Hypothalamus (tissue), 51 donors: ENCODE measurements around the gene SLC44A3.
"Not testable (repeated sequence)": the region's sequence is repeated elsewhere in the genome, so short reads cannot be mapped to it uniquely, and the experiment has no call there.

ENCODE experiments used
- DNase-seq, 51 donors: peaks; one replicate each; lab custom pipeline; 2025; lab: John Stamatoyannopoulos, UW

SLC44A3 gene

DNA sequence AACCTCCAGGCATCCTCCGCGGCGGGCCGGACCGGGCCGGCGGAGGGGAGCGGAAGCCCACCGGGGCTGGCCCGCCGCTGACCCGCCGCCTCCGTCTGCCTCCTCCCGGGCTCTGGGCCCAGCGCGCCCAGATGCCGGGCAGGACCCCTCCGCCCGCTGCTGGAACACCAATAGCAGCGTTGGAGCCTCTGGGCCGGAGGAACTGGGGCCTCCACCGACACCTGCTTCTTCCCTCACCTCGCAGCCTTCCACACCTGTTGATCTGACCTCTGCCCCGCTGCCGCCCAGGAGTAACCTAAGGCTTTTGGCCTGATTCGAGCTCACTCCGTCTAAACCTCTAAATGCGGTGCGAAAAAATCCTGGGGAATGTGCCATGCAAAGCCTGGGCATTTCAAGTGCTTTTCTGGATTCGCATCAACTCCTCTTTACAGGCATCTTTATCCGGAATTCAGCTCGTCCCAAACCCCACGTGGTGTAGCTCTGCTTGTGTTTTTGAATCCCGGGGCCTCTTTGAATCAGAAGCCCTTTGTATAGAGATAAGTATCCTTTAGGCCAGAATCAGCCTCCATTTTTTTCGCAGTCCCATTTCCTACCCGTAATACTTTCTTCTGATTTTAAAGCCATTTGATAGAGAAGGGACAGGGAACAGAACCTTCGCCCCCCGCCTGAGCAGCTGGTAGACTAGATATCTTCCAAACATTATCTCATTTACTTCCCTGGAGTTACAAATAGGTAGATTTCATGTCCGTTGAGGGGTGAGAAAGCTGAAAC lies 107.4 kb downstream of the SLC44A3 start:
- peak in 32 of 51 donors; percentile 21 to 87 (median 58) for DNase-seq

DNA sequence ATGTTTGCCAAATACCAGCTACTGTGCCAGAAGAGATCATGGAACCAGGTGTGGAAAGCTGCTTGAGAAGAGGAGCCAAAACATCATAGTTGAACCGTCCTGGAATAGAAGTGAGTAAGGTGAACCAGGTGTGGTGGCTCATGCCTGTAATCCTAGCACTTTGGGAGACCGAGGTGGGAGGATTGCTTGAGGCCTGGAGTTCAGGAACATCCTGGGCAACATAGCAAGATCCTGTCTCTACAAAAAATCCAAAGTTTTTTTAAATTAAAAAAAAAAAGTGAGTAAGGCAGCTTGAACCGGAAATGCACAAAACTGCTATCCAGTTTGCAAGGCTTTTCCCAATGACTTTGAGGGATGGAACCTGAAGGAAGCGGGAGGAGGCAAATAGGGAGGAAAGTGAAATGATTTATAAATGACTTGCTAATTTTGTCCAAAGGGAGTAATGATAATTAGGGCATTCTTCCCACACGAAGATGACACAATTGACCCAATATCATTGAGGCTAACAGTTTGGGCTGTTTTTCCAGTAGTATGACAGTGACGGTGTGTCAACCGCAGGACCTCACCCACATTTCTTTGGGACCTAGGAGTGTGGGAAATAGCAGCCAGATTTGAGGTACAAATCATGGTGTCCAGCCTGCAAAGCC lies 108.3 kb downstream of the SLC44A3 start:
- DNase-seq: peak in 1 of 51 donors; percentile 39

DNA sequence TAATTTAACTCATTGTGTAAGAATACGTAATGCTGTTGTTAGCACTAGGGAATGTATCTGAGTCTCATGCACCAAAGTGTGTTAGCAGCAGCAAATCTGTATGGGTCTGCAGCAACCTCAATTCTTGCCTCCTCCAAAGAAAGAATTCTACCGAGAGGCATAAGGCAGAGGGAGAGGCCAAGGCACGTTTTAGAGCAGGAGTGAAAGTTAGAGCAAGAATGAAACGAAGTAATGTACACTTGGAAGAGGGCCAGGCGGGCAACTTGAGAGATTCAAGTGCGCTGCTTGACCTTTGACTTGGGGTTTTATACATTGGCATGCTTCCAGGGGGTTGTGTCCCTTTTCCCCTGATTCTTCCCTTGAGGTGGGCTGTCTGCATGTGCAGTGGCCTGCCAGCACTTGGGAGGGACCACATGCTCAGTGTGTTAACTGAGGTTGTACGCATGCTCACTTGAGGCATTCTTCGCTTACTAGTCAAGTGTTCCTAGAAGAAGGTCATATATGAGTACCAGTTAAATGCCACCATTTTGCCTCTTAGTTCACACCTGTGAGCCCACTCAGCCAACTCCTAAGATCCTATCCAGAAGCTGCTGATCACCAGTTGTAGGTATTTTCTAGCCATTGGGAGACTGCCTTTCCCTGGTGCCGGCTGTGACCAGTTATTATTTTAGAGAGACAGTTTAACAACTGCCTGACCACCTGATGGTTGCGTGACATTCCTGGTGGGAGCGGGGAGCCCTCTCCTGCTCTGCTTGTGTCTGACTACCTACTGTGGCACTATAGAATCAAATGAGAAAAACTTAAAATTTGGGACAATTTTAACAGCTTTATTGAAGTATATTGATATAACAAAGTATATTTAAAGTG lies 109.4 kb downstream of the SLC44A3 start:
- DNase-seq: peak in 3 of 51 donors; percentile 10 to 25 (median 13)

DNA sequence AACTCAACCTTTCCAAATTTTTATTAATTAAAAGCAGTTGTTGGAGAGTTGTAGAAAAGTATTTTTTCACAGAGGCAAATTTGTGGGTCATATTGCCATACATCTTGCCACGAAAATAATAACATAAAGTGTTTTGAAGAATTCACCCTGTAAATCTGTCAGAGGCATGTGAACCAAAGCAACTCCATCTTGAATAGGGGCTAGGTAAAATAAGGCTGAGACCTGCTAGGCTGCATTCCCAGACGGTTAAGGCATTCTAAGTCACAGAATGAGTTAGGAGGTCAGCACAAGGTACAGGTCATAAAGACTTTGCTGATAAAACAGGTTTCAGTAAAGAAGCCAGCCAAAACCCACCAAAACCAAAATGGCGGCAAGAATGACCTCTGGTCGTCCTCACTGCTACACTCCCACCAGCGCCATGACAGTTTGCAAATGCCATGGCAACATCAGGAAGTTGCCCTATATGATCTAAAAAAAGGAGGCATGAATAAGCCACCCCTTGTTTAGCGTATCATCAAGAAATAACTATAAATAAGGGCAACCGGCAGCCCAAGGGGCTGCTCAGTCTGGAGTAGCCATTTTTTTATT lies 111.2 kb downstream of the SLC44A3 start:
- DNase-seq: no peak

DNA sequence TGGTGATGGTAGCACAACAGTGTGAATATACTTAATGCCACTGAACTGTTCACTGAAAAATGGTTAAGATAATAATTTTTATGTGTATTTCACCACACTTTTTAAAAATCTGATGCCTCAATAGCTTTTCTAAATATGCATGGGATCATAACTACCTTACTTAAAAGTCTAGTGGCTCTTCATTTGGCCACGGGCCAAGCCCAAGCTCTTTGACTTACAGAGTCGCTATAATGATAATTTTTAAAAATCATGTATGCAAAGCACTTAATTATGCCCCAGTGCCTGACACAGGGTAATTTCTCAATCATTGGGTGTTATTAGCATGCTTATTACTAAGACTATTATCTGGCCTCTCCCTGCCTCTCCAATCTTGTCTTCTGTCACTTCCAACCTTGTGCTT lies 114.4 kb downstream of the SLC44A3 start:
- no peak for DNase-seq

DNA sequence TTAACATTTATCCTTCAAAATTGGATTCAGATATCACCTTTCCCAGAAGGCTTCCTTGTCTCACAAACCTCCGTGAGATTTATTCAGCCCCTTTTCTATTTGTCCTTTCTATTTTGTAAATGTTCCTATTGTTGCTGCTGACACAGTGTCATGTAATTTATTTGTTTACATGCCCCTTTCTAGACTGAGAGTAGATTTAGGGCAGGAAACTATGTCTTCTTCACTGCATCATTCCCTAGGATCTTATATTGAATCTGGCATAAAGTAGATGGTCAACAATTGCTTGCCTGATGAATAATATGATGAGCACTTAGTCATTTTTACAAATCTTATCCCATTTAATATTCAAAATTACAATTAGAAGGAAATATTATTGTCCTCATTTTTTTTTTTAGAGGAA lies 114.9 kb downstream of the SLC44A3 start:
- no peak for DNase-seq

DNA sequence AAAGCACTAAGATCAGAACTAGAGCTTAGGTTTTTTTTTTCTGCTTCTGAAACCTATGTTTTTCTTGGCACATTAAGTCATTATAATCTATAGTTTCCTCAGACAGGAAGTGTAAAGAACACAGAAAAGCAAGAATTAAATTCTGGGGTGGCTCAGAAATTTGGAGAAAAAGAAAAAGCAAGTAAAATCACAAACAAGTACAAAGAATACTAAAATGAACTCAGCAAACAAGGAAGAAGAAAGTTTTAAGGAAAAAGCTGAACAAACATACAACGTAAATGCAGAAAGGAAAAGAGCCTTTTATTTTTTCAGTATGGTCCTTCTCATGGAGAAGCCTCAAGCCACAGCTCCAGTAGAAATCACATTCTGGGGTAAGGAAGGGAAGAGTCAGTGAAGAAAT lies 115.3 kb downstream of the SLC44A3 start:
- DNase-seq: no peak

DNA sequence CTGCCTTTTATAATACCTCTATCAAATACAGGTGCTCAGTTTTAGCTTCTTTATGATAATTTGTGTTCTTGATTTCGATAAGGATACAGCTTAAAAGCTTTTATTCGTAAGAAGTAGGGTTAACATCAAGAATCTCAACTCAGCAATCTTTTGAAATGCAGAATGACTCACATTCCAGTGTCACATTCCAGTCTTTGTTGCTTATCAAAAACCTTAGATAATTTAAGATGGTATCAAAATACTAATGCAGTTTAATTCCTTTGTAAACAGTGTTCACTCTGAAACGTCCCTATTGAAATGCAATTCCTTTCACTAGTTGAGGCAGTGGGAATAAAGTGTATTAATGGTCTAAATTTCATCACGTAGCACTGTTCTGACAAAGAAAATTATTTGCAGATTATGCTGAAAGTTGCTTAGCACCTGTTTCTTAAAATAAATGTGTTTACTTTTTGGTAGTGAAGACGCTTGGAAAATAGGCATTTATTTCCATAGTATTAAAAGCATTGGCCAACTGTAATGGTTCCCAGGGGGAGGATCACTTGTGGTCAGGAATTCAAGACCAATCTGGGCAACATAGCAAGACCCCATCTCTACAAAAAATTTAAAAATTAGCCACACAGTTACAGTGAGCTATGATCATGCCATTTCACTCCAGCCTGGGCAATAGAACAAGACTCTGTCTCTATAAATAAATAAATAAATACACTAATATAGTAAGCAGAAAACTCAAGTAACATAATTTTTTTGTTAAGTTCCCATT lies 116.9 kb downstream of the SLC44A3 start:
- no peak for DNase-seq

DNA sequence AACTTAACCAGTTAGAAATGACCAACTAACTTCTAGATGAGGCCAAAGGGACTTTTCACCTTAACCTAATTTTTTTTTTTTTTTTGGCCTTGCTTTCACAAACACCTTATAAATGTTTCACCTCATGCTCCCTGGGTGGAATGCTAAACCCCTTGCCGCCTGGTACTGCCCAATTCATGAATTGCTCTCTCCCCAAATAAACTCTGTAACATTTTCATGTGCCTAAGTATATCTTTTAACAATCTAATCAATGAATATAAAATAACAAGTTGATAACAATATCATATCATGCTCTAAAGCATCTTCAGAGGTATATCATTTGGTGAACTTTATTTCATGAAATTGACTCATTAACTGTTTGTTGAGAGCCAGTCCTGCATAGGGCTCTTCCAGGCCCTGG lies 117.7 kb downstream of the SLC44A3 start:
- no peak for DNase-seq

DNA sequence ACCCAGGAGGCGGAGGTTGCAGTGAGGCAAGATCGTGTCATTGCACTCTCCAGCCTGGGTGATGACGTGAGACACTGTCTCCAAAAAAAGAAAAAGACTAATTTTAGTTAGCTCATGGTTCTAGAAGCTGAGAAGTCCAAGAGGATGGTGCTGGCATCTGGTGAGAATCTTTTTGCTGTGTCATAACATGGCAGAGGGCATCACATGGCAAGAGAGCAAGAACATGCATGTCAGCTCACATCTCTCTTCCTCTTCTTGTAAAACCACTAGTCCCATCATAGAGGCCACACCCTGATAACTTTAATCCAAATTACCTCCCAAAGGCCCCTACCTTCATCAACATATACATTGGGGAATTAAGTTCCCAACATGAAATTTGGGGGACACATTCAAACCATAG lies 120.6 kb downstream of the SLC44A3 start:
- no peak for DNase-seq

DNA sequence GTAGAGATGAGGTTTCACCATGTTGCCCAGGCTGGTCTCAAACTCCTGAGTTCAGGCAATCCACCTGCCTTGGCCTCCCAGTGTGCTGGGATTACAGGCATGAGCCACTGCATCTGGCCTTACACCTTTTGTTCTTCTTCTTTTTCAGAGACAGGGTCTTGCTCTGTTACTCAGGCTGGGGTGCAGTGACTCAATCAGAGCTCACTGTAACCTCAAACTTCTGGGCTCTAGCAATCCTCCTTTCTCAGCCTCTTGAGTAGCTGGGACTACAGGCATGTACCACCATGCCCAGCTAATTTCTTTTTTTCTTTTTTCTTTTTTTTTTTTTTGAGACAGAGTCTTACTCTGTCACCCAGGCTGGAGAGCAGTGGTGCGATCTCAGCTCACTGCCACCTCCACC lies 121.3 kb downstream of the SLC44A3 start:
- not testable (repeated sequence) for DNase-seq

DNA sequence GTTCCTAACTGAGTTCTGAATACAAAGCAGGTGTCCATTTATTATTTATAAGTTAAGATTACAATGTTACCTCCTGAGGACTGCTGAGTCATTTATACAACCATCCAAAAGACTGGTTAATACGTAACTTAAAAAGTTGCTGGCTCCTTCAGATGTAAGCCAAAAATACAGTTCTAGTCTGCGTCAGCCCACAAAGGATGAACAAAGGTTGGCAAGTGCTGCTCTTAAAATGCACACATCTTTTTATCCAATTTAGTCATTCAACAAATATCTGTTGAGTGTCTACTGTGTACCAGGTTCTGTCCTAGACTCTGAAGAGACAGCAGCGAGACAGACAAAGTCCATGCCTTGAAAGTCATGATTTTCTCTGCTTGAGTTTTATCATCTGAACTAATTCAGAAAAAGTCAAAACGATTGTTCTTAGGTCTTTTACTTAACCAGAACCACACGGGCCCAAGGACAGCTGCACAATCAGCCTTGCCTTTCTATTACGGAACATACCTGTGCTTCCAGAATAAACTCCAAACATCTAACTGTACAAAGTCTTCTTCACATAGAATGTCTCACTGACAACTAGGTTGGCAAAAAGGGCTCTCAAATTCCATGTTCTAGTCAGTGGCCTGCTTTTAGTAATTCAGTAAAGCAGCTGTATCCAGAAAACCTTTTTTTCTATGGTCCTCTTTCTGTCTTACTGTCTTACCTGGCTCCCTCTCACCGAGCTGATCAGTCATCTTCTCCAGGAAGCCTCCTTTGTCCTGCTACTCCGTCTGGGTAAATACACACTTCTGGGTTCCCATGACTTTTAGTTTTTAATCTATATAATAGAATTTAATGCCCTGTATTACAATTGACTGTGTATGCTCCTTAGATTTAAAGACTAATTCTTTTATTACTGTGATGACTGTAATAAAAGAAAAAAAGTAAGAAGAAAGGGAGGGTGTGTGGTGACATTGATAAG lies 122.3 kb downstream of the SLC44A3 start:
- no peak for DNase-seq
